ENCODE data around the gene PTPRCAP. TPM values are rescaled to one million over a fixed set of nuclear protein-coding genes. Genes with fewer than 3 reads are reported as not detected.
"Not testable (repeated sequence)": the region's sequence is repeated elsewhere in the genome, so short reads cannot be mapped to it uniquely, and the experiment has no call there.

The PTPRCAP gene
- polyA plus RNA-seq, 3 donors, result 1.3 to 3.5 (median 2.4) TPM

DNA sequence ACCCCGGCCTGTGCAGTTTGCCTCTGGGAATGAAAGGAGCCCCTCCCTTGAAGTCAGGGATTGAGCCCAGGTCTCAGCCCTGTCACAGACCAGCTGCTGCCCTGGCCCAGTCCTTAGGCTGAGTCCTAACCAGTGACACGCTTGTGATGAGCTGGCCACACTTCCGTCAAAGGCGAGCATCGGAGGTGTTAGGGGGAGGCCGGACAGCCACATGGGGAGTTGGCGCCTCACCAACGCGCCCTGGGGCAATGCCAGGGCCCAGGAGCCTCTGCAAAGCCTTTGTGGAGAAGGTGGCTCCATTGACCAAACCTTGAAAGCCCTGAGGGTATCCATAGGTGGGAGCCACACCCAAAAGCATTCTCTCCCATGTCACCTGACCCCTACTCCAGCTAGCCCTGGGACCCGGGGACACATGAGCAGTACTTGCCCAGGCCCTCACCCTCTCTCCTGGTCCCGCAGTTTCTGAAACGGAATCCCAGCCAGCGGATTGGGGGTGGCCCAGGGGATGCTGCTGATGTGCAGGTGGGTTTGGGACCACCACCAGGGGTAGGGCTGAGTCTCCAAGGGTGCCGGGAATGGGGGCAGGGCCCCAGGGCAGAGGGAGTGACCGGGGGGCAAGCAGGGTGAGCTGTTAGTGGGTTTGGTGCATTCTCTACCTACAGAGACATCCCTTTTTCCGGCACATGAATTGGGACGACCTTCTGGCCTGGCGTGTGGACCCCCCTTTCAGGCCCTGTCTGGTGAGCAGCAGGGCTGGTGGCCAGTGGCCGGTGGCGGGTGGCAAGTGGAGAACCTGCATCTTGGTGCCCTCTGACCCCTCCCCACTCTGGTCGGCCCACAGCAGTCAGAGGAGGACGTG, 3.7 kb downstream of the PTPRCAP start:
- DNase-seq (ENCODE audit: extremely low read depth in 1 of 11, low read depth in 9 of 11, low spot score in 4 of 11), result no peak

DNA sequence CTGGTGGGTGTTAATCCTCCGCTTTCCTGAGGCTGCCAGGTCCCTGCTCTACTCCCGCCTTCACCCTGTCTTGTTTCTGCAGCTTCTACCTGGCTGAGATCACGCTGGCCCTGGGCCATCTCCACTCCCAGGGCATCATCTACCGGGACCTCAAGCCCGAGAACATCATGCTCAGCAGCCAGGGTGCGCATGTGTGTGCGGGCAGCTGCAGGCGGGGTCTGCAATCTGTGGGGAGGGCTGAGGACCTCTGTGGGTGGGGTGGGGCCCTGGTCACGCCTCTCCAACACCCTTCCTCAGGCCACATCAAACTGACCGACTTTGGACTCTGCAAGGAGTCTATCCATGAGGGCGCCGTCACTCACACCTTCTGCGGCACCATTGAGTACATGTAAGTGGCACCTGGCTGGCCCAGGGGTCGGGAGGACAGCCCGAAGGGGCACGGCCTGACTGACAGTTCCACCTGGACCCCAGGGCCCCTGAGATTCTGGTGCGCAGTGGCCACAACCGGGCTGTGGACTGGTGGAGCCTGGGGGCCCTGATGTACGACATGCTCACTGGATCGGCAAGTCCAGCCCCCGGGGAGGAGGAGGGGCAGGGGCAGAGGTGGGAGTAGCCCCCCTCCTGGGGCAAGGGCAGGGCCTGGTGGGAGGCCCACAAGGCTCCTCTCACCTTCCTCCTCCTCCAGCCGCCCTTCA, 4.7 kb downstream of the PTPRCAP start:
- DNase-seq (ENCODE audit: extremely low read depth in 1 of 11, low read depth in 9 of 11, low spot score in 4 of 11), result no peak

DNA sequence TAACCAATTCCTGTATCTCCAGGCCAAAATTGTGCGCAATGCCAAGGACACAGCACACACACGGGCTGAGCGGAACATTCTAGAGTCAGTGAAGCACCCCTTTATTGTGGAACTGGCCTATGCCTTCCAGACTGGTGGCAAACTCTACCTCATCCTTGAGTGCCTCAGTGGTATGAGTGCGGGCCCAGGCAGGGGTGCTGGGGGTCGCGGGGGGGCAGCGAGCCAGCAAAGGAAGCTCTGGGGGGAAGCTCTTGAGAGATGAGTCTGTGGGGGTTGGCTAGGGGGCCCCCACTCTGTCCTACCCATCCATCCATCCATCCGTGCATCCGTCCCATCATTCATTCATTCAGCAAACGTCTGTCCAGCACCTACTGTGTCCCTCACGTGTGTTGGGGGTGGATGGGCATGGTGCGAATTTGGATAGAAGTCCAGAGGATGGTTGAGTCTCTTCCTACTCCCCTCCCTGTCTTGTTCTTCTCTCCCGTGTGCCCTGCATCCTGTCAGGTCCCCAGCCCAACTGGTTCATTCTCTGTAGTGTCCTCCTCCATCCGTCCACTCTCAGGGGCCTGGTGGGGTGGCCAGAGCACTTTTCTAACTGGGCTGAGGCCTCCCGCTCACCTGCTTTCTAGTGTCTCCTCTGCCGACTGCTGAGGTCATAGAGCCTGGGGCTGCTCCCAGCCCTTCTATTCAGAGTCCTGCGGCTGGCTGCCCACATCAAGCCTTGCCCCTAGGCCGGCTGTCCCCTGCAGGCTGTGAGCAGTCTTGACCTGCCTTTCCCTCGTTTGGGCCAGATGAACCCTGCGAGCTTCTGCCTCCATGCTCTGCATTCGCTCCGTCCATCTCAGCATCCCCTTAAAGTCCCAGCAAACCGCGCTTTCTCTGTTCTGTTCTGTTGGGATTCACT, 5.9 kb downstream of the PTPRCAP start:
- DNase-seq (ENCODE audit: extremely low read depth in 1 of 11, low read depth in 9 of 11, low spot score in 4 of 11), result no peak

DNA sequence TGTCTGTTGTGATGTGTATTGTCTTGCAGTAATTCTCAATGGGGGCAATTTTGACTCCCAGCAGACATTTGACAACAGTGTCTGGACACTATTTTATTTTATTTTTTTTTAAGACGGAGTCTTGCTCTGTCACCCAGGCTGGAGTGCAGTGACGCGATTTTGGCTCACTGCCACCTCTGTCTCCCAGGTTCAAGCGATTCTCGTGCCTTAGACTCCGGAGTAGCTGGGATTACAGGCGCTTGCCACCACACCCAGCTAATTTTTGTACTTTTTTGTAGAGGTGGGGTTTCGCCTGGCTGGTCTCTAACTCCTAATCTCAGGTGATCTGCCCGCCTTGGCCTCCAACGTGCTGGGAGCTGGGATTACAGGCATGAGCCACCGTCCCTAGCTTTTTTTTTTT, 7.8 kb downstream of the PTPRCAP start:
- DNase-seq (ENCODE audit: extremely low read depth in 1 of 11, low read depth in 9 of 11, low spot score in 4 of 11), result no peak

DNA sequence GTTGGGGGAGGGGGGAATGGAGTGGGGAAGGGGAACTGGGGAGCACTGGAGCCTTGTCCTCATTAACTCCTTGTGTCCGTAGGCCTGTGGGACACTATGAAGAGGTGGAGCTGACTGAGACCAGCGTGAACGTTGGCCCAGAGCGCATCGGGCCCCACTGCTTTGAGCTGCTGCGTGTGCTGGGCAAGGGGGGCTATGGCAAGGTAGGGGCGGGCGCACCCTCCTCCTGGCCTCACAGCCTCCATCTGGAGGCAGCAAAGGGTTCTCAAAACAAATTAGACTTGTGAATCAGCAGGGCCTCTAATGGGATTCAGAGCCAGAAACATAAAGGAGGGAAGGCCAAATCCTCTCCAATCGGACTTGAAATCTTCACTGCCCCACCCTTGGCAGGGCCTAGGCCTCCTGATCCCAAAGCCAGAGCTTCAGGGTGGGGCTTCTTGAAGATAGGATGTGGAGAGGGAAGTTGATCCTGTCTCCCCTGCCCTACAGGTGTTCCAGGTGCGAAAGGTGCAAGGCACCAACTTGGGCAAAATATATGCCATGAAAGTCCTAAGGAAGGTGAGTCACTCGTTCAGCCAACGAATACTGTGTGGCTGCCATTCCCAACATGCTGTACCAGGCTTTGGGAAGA, 8.3 kb downstream of the PTPRCAP start:
- DNase-seq (ENCODE audit: extremely low read depth in 1 of 11, low read depth in 9 of 11, low spot score in 4 of 11), result no peak

DNA sequence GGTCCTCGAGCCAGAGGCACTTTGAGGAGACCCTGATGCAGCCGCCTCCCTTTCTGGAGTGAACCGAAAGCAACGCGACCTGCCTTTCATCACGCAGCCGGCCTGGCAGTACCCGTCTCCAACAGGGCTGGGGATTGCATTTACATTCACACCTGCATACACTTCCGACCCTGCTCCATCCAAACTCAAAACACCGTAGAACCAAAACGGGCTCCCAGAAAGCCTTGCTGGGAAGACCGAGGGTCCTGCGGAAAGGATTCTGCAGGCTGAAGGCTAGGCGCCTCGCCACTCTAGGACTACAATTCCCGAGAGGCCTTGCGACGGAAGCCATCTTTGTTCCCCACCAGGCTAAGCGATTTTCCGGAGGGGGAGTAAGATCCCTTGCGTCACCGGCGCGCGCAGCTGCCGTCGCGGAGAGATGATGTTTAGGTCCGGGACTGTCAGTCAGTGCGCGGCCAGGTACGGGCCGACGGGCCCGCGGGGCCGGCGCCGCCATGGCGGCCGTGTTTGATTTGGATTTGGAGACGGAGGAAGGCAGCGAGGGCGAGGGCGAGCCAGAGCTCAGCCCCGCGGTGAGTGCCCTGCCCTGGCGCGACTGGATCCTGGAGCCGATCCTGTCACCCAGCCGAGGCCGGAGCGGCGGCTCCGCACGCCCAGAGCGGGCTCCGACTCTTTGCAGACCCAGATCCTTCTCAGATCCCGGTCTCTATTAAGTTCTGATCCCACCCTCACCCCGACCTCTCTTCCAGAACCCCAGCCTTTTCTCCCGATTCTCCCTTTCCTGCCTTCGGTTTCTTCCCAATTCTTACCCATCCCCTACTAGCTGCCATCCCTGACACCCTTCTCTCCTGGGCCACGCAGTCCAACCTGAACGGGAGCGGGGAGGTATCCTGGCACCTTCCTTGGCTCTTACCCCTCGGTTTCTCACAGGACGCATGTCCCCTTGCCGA, 9.2 kb downstream of the PTPRCAP start, which contains the start of gene RPS6KB2:
TSS of gene RPS6KB2 (plus strand) at position 443 of the 950 bp plus-strand sequence. CDS start at position 495, 52 bp downstream.
- DNase-seq (ENCODE audit: extremely low read depth in 1 of 11, low read depth in 9 of 11, low spot score in 4 of 11), result peak; percentile 94 to 99 (median 97)

DNA sequence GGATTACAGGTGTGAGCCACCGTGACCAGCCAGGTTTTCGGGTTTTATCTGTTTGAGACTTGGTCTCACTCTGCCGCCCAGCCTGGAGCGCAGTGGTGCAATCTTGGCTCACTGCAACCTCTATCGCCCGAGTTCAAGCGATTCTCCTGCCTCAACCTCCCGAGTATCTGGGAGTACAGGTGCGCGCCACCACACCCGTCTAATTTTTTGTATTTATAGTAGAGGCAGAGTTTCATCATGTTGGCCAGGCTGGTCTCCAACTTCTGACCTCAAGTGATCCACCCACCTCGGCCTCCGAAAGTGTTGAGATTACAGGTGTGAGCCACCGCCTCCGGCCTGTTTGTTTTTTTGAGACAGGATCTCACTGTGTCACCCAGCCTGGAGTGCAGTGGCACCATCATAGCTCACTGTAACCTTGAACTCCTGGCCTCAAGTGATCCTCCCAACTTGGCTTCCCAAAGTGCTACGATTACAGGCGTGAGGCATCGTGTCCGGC, 10.1 kb downstream of the PTPRCAP start:
- not testable (repeated sequence) for DNase-seq (ENCODE audit: extremely low read depth in 1 of 11, low read depth in 9 of 11, low spot score in 4 of 11)

DNA sequence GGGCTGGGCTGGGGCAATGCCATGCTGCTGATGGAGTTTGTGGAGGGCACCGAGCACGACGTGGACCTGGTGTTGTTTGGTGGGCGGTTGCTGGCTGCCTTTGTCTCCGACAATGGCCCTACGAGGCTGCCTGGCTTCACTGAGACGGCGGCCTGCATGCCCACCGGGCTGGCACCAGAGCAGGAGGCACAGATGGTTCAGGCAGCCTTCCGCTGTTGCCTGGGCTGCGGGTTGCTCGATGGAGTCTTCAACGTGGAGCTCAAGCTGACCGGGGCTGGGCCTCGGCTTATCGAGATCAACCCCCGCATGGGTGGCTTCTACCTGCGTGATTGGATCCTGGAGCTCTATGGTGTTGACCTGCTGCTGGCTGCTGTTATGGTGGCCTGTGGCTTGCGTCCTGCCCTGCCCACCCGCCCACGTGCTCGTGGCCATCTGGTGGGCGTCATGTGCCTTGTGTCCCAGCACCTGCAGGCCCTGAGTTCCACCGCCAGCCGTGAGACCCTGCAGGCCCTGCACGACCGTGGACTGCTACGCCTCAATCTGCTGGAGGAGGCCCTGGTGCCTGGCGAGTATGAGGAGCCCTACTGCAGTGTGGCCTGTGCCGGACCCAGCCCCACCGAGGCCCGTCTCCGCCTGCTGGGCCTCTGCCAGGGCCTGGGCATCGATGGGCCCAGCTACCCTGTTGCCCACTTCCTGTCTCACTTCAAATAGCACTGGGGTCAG, 13.4 kb downstream of the PTPRCAP start:
- no peak for DNase-seq (ENCODE audit: extremely low read depth in 1 of 11, low read depth in 9 of 11, low spot score in 4 of 11)

DNA sequence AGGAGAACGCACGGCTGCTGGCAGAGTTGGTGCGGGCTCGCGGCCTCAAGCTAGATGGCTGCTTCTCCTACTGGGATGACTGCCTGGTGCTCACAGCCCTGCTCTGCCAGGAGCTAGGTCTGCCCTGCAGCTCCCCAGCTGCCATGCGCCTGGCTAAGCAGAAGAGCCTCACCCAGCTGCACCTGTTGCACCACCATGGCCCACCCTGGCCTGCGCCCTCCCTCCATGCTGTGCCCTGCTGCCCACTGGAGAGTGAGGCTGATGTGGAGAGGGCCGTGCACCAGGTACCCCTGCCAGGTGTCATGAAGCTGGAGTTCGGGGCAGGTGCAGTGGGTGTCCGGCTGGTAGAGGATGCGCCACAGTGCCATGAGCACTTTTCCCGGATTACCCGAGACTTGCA, 14.0 kb downstream of the PTPRCAP start:
- DNase-seq (ENCODE audit: extremely low read depth in 1 of 11, low read depth in 9 of 11, low spot score in 4 of 11), result no peak

DNA sequence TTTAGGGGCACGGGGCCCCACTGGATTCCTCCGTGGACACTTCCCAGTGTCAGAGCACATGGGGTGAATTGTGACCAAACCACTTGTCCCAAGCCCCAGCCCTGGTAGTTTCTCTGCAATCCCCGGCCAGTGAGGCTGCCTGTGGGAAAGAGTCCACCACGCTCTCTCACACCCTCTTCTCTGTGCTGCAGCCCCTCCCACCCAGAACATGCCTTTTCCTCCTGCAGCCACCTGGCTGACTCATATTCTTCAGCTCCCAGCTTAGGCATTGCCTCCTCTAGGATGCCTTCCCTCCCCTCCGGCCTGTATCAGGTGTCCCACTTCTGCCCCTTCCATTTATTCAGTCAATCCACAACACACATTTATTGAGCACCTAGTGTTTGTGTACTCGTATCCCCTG, 14.6 kb downstream of the PTPRCAP start:
- no peak for DNase-seq (ENCODE audit: extremely low read depth in 1 of 11, low read depth in 9 of 11, low spot score in 4 of 11)

DNA sequence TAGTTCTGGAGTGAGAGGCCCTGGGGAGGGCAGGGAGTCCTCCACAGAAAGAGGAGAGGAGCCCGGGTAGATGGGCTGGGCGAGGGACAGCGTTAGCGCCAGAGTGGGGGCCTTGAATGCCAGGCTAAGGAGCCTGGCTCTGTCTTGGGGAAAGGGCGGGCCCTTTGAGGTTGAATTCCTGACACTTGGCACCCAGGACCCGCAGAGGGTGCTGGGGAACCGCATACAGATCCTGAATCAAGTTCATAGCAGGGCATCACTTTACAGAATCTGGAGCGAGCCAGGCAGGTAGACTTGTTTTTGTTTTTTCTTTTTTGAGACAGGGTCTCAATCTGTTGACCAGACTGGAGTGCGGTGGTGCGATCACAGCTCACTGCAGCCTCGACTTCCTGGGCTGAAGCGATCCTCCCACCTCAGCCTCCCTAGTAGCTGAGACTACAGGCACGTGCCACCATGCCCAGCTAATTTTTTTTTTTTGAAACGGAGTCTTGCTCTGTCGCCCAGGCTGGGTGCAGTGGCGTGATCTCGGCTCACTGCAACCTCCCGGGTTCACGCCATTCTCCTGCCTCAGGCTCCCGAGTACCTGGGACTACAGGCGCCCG, 16.0 kb downstream of the PTPRCAP start:
- no peak for DNase-seq (ENCODE audit: extremely low read depth in 1 of 11, low read depth in 9 of 11, low spot score in 4 of 11)

DNA sequence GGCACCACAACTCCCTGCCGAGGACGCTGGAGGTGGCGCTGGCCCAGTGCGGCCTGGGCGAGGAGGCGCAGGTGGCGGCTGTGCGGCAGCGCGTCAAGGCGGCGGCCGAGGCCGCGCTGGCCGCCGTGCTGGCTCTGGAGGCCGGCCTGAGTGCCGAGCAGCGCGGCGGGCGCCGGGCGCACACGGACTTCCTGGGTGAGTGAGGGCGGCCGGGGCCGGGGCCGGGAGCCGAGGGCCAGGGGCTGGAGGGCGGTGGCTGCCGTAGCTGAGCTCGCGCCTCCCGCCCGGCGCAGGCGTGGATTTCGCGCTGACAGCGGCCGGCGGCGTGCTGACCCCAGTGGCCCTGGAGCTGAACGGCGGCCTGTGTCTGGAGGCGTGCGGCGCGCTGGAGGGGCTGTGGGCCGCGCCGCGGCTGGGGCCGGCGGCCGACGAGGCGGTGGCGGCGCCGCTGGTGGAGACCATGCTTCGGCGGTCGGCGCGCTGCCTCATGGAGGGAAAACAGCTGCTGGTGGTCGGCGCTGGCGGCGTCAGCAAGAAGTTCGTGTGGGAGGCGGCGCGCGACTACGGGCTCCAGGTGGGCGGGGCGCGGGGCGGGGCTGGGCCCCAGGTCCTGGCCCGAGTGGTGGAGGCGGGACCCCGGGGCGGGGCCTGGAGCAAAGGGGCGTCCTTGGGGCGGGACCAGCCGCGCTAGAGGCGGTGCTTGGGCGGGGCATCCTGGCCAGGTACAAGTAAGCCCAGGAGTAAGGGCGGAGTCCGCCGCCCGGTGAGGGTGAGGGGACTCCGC, 16.6 kb downstream of the PTPRCAP start:
- peak; percentile 71 to 94 (median 91) for DNase-seq (ENCODE audit: extremely low read depth in 1 of 11, low read depth in 9 of 11, low spot score in 4 of 11)

DNA sequence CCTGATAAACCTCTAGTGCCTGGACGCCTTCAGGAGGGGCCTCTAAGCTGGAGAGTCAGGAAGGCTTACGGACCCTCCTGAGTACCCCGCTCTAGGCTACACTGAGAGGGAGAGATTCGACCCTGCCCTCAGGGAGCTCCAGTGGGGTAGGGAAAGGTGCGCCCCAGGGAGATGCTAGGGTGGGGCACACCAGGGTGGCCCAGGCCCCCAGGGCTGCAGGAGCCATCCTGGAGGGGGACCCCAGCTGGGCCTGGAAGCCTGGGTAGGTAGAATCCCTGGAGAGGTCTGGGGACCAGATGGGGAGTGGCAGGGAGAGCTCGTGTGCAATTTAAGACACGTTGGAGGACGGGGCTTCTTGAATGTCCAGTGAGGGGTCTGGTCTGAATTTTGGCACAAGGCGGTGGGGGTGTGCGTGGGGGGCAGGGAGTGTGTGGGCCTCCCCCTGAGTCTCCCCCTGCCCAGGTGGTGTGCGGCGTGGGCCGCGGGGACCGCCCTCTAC, 17.3 kb downstream of the PTPRCAP start:
- no peak for DNase-seq (ENCODE audit: extremely low read depth in 1 of 11, low read depth in 9 of 11, low spot score in 4 of 11)

DNA sequence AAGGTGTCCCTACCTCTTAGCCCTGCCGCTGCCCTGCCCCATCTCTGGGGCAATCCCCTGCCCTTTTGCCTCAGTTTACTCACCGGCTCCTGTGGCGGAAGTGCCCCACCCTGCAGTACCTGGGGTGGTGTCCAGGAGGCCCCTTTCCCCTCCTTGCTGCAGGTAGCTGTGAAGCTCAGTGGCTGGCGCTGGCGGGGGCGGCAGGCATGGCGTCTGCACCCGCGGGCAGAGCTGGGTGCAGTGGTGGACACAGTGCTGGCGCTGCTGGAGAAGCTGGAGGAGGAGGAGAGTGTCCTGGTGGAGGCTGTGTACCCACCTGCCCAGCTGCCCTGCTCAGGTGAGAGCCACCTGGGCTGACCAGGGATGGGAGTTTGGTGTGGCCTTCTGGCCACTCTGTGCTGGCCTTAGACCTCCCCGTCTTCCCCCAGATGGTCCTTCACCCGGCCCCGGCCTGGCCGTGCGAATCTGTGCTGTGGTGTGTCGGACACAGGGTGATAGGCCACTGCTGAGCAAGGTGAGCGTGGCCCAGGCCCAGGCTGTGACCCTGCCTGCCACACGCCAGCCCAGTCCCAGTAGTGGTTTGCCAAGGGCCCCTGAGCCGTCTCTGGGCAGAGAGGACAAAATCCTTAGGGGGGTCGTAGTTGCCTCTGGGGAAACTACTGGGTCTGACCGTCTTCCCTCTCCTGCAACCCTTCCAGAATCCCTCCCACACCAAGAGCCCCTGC, 18.0 kb downstream of the PTPRCAP start:
- no peak for DNase-seq (ENCODE audit: extremely low read depth in 1 of 11, low read depth in 9 of 11, low spot score in 4 of 11)
